Dermis blood vessel endothelial cell (primary cell): ENCODE measurements around the gene SCUBE3. TPM values are rescaled to one million over a fixed set of nuclear protein-coding genes. Genes with fewer than 3 reads are reported as not detected.
A peak's percentile ranks its signal among the peaks of the same experiment; 100 is the strongest.

Experiments used
- DNase-seq: peaks from one replicate; pipeline ENCODE4 v3.0.0; 2010
- total RNA-seq: library from RNA; depleted of rRNA; stranded (reverse); fragments of >200 nt; gene quantifications from 2 replicates; pipeline ENCODE4 v1.2.3, GENCODE V29; 2014

SCUBE3 gene
- total RNA-seq, 1 donor from 2014 or later, result 0.85 TPM

DNA sequence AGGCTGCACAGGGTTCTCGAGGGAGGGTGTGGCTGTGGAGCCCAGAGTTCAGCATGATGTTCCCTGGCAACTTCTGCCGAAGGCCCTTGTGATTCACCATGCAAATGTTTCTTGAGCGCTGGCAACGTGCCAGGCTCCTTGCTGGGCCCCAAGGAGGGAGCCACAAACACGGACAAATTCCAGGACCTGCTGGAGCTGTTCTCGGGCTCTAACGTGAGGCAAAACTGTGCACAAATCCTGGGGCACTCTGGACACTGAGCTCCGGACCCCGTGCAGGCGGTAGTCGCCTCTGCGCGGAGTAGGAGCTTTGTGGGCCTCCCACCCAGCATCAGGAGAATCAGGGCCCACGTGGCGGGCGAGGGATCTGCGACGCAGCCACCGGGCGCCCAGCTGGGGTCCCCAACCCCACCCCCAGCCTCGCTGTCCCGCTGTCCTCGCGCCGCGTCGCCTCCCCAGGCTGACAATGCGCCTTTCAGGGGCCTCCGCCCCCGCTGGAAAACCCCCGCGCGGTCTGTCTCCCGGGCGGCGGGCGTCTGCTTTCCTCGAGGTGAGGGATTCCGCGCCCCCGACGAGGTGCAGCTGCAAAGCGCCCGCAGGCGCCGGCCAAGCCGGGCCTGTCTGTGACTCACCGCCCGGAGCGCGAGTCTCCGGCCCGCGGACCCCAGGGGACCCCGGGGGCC lies 31.7 kb upstream of the SCUBE3 start:
- DNase-seq, result peak; percentile 62

DNA sequence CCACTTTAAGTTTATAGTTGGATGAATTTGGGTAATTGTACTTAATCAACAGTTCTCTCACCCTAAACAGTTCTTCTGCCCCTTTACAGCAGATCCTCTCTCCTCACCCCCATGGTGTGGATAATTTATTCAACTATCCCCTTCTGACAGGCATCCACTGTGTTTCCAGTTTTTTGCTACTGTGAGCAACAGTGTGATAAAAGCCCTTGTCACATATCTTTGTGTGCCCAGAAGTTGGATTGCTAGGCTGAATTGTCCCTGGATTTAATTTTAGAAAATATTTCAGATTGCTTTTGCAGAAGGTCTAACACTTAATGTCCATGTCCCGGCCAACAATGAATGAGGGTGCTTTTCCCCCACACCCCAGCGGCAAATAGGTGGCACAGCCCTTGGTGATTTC lies 30.5 kb upstream of the SCUBE3 start:
- no peak for DNase-seq

DNA sequence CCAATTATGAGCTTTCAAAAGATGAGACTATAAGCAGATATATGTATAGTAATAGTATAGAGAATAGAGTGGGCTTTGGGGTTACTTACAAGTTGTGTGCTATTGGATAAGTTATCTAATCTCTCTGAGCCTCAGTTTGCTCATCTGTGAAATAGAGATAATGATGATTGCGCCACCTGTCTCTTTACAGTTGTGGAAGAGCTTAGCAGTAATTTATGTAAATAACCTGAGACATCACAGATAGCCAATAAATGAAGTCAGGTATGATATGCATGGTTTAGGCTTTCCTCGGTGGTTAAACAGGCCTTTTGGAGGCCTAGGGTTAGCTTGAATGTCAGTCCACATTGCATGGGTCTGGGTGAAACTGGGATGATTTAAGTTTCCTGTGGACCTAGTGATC lies 29.8 kb upstream of the SCUBE3 start:
- no peak for DNase-seq

DNA sequence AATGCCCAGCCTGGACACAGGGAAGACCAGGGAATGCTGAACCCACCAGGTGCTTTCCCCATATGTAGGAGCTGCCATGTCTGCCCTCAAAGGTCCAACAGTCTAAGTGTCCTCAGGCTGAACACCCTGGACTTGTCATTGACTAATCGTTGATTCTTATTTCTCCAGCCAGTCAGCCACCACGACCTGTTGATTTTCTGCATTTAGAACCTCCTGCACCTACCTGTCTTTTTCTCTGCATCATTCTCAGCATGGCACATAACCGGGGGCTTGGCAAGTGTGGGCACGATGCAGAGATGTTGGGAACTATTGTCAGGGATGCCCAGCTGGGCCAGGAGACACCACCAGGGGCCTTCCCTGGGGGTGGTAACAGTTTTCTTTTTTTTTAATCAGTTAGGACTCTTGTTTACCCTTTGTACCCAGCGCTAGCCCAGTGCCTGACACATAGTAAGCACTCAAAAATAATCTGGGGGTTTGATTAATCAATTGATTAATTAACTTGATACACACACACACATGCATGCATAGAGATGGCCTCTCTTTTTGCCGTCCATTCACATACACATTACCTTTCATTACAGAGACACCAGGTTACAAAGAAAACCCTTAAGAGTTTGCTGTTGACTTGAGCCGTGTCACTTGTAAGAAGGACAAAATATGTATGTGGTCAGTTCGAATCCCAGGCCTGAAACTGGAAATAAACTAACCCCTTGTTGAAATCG lies 29.0 kb upstream of the SCUBE3 start:
- DNase-seq, result no peak

DNA sequence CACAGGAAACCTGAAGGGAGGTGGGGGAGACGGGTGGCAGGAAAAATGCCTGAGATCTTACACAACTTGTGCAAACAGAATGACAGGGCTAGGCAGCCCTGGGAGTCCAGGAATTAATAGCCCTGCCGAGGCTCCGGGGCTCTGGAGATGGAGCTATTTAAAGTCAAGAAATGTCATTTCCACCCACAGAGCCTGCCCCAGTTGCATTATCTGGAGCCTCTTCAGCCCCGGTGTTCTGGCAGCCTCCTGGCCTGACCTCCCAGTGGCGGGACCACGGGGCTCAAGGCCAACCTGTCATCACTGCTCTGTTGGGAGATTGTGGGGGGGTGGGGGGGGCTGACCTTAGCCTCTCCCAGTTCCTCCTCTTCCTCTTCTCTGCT lies 28.5 kb upstream of the SCUBE3 start:
- DNase-seq, result no peak

DNA sequence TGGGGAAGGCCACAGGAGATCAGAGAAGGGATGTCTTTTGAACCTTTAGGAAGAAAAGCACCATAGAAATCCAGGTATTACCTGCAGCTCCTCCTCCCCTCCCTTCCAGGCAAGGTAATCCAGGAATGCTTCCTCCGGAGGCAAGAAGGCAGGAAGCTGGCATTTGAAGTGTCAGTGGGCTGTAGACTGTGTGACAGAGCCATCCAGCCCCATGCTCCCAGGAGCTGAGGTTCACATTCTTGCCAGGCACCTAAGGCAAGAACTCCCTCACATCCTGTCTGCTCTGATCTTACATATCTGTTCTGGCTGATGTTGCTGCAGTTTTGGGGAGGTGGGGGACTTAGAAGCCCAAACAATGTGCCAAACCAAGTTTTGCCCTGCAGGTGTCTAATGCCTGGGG lies 27.8 kb upstream of the SCUBE3 start:
- DNase-seq, result no peak

DNA sequence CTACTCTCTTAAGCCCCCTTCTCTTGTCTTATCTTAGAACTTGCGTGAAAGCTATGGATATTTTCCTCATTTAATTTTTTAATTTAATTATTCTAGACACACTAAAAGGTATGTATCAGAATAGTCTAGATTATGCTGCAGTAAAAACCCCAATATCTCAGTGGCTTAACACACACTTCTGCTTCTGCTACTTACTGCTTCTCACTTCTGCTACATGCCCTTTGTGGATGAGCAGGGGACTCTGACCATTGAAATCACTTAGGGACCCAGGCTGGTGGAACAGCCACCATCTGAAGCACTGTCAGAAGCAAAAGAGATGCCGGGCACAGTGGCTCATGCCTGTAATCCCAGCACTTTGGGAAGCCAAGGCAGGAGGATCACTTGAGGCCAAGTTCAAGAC lies 27.2 kb upstream of the SCUBE3 start:
- DNase-seq, result no peak

DNA sequence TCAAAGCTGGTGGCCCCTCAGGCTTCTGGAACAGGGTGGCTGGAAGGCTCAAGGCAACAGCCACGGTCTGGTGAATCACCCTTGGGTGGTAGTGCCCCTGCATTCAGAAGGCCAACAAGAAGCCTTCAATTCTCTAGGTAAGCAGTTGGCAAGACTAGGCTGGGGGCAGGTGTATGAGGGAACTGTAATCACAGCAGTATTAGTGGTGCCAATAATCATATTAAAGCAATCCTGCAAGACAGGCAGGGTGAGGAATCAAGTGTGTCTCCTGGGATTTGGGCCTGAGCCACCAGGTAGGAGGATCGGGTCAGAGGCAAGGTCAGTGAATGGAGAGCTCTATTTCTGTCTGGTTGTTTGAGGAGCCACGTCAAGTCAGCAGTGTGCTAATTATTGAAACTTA lies 24.9 kb upstream of the SCUBE3 start:
- no peak for DNase-seq

DNA sequence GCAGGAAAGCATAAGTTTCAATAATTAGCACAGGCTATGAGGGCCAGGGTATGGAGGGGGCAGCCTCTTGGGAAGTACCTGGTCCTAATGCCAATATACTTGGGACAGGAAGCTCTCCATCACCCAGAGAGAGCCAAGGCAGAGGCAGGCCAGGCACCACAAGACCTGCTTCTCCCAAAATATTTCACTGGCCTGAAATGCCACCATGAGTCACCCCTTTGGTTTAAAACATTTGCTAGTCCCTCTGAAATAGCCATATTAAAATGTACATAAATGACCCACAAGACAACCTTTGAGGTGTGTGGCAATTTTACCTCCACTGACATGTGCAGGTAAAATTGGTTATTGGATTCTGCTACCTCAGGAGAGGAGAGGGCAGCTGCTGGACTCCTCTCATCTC lies 23.4 kb upstream of the SCUBE3 start:
- DNase-seq, result no peak

DNA sequence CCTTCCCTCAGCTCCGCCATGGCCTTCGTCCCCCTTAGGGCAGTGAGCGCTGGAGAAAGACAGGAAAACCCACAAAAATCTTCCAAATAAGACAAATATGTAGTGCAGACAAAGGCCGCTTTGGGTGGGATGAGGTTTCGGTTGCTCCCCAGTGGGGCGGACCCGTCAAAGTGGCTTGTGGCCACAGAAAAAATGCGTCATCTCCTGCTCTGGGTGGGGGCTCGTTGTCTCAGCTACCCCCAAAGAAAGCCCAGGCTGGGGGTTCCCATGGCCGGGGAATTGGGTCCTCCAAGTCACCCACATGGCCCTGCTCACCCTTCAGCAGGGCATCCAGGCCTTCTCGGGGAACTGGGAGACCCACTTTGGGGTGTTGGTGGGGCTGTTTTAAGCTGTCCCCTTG lies 21.9 kb upstream of the SCUBE3 start:
- DNase-seq, result no peak

DNA sequence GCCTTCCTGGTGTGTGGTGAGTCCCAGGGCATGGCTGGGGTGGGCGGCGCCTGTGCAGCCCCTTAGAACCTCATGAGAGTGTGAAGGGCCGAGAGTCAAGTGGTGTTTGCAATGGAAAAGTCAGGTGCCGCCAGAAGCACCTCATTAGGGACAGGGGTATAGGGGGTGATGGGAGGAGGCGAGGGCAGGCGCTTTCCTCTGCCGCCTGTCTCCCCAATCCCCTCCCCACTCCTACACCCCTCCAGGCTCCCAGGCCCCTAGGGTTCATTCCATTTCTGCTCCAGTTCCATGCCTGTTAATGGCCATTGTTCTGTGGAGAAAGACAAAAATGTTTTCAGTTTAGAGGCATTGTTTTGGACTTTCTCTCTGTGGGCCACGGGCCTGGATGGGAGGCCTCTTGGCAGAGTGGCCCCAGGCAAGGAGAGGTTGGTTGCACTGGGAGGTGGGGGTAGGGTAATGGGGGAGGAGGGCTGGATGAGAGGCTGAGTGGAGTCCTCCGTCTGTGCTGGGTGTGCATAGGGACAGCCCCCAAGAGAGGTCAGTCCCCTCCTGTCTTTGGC lies 21.4 kb upstream of the SCUBE3 start:
- DNase-seq, result no peak

DNA sequence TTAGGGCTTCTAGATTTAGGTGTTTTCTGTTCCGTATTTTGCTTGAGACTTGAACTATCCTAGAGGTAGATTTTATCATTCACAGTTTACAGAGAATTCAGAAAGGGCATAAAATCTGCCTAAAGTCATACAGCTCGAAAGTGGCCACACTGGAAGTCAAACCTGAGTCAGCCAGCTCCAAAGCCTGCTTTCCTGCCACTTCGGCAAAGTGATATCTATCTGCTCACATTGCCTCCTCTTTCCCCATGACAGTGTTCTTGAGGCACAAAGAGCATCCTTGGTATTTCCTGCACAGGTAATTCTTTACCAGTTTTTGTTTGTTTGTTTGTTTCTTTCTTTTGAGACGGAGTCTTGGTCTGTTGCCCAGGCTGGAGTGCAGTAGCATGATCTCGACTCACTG lies 19.4 kb upstream of the SCUBE3 start:
- DNase-seq, result no peak

DNA sequence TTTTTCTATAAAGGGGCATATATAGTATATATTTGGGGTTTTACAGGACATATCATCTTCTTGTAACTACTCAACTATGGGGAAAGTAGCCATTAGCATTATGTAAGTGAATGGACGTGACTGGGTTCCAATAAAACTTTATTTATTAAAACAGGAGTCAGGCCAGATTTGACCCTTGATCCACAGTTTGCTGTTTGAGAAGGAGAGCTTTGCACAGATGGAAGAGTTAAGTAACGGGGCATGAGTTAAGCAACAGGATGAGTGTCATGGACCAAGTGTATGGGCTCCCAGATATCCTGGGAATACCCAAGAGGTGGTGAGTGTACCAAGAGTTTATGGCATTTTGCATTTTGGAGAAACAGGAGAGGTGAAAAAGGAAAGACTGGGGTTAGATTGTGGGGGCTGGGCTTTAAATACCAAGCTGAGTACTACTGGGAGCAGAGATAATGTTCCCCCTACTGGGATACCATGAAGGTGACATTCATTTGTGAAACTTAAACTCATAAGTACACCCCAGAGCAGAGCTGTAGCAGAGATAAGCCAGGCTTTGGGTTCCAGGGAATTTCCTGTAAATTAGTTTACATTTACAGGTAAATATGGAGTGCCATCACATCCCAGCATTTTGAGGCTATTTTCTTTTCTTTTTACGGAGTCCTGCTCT lies 18.5 kb upstream of the SCUBE3 start:
- DNase-seq, result no peak

DNA sequence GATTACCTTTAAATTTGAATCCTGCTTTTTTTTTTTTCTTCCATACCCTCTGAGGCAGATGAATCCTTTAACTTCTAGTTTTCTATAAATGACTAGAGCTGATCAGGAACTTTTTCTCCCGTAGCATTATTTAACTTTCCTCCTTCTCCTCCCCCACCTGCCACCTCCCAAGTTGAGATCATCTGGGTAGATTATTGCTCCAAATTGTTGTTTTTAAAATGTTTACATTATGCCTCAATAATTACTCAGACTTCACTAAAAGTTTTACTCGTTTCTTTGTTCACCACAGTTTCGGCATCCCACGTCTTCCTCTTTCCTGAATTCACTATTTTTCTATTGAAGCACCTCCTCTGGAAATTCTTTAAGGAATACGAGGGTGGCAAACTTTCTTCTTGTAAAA lies 16.6 kb upstream of the SCUBE3 start:
- peak; percentile 19 for DNase-seq

DNA sequence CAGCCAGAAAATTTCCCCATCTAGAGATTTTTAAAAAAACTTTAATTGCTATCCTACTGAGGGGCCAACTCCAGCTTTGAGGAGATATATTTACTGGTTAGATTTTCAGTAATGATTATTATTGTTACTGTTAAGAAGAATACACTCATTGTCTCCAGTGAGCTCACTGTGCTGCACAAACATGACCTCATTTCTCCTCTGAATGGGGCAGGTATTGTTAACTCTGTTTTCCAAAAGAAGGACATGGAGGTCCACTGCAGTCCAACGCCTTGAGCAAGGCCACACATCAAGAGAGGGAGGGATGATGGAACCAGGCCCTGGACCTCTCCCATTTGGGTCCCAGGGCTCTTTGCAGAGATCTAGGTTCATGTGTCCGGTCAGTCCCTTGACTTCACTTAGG lies 13.9 kb upstream of the SCUBE3 start:
- DNase-seq, result peak; percentile 28

DNA sequence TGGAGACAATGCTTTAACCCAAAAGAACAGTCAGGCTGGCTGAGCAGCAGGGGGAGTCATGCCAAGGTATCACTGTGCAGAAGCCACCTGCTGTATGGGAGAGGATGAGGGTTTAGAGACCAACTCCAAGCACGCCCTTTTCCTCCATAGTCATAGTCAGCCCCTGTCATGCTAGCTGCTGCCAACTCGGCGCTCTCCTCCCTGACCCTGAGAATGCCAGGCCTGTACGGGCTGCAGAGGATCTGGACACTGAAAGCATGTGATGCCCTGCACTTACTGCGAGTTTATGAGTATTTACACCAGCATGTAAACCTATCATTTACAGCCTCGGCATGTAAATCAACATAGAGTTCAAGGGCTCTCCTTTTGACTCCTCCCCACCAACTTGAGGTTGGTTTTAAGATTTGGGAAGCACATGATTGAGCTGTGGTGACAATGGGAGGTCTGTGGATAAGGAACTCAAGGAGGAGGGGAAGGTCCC lies 11.7 kb upstream of the SCUBE3 start:
- no peak for DNase-seq

DNA sequence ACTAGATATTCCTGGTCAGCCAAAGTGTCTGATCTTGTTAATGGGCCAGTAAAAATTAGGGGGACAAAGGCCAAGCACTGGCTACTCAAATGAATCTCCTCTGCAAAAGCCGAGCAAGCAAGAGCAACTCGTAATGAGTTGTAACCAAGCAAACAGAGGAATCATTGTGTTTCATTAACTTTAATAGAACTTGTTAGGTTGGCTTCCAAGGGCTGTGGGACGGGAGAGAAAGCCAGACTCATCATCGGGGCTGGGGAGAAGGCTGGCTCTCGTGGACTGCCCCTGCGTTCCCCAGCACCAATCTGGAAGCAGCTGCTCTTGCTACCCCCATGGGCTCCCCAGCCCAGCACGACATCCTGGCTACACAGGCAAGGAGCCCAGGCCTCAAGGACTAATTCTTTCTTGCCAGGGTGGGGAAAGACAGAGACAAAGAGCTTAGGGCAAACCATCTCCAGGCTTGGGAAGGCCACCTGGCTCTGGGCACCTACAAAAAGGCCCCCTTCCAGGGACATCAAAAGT lies 10.5 kb upstream of the SCUBE3 start:
- no peak for DNase-seq

DNA sequence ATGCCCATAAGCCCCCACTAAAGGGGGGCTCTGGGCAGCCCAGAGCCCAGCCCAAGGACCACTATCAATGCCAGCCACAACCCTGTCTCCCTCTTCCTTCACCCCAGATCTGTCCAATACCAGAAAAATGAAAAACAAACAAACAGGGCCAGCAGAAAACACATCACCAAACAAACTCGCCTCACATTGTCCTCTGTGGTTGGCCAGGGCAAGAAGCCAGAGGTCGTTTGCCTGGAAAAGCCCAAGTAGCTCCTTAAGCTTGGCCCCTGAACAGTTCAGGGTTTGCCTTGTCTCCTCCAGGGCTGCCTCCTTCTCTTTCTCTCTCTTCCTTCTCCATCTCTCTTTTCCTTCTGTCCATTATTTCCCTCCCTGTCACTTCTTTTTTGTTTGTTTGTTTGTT lies 10.1 kb upstream of the SCUBE3 start:
- DNase-seq, result no peak

DNA sequence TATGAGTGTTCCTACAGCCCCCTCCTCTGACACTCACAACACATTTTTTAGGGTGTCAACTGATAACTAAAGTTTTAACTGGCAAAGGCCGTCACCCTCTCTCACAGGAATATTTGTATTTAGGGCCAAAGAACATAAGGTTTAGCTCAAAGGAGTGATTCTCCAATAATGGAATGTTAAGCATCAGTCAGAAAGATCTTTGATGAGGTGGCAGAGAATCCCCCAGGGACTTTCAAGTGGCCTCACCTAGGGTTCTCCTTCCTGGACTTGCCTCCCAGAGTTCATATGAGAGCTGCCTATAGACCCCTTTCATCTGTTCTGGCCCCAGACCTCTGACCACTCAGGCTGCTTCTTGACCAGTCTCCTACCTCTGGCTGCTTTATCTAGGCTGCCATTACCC lies 7.4 kb upstream of the SCUBE3 start:
- no peak for DNase-seq

DNA sequence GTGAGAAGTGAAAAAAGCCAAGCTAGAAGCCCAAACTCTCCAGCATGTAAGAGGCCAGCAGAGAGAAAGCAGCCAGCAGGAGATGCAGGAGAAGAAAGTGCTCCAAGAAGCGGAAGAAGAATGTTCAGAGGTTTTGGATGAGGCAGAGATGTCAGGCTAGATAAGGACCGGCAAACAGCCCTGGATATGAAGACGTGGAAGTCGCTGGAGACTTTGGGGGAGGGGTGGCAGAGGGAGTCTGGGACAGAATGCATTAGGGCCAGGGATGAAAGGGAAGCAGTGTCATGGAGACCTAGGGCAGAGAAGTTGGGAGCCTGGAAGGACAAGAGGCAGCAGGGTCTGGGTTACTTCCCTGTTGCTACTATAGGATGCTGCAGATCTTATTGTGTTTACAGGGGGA lies 5.3 kb upstream of the SCUBE3 start:
- DNase-seq, result no peak

DNA sequence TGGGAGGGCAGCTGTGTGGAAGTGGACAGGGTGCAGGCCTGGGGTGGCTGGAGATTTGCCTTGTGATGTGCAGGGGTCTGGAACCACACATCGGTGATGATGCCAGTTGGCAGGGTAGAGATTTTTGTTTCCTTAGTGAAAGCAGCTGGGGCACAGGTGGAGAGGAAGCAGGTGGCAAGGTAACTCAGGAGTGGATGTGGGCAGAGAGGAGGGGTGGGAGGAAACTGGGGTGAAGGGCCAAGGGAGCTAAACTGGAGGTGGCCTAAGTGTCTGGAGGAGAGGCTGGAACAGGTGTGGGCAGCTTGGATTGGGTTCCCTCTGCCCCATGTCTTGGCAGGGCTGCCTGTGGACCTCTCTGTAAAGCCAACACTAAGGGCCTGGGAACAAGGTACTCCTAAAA lies 4.7 kb upstream of the SCUBE3 start:
- no peak for DNase-seq

DNA sequence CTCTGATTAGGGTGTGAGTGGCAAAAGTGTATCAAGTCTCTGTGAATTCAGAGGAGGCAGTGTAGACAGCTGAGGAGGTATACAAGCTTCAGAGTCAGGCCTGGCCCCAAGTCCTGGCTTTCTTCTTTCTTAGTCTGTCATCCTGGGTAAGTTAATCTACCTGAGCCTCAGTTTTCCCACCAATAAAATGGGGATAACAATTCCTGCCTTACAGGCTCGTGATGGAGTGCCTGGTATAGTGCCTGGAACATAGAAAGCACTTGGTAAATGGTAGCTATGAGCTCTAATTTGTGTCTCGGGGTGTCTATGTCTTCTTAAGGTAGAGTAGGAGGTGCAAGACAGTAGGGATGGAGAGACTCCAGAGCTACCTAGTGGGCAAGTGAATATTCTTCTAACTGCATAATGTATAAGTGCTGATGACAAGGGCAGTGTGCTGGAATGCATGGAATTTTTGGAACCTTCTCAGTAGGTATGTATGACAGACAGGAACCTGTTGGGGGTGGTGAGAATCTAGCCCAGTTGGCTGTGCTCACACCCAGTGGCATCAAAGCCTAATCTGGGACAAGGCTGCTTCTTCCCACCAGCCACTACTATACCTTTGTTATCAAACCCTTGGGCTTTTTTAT lies 4.0 kb upstream of the SCUBE3 start:
- DNase-seq, result no peak

DNA sequence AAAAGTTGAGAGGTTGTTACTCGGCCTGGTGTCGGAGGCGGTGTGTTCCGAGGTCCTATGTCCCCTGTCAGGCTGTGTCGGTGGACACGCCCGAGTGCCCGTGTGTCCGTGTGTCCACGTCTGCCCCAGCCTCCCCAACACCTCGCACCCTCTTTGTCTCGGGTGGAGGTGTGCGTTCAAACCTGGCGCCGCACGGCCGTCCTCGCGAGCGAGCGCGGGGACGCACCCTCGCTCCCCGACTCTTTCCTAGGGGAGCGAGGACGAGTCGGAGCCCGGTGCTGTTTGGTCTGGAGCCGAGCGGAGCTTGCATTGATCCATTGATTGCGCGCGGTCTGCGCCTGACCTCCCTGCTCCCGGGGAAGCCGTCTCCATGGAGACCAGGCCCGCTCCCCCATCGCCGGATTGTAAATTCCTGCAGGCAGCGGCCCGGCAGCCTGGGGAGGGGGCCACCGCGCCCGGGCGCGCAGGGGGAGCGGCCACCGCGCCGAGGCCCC lies 411 bp upstream of the SCUBE3 start:
- no peak for DNase-seq
